ENCODE measurements around the gene PRLHR. TPM values are rescaled to one million over a fixed set of nuclear protein-coding genes. Genes with fewer than 3 reads are reported as not detected.

The PRLHR gene
- 1 to 10 TPM in 3 of 4 donors, under 1 TPM in 1; 0.90 to 2.4 (median 2.1) TPM for total RNA-seq

DNA sequence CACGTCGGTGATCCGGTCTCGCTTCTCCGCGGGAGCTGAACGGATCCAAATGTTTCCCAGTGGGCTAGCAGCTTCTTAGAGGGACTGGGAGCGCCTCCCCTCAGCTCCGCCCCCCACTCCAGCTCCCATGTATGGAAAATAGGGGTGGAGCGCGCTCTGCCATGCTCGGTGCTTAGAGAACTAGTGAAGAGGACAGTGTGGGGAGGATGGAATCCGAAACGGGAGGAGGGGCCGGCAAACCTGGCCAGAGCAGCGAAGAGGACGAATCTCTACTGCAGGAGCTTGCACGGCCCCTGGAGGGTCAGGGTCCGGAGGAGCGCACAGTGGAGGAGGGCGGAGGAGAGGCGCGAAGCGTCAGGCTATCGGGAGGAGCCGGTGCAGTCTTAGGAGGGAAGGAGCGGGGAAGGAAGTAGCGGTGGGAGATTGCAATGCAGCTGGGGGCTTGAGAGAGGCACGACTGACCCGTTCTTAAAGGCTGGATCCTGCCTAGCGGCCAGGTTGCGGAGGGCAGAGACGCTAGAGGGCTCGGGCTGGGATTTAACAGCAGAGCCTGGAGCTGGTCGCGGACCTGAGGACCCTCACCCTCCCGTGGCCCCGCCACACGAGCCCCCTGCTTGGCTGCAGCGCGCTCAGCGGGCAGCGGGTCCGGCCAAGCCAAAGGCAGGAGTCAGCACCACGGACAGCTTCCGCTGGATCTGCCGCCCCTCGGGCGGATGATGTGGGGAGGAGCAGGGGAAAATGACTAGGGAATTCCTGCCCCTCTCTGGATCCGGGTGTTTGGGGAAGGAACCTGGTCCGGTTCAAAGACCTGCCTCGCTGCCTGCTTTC is at the start of gene PRLHR:
Gene PRLHR (minus strand): TSS at position 51 of the 828 bp plus-strand sequence. CDS start 404 bp downstream, outside the sequence.
- peaks cover 0 to 11% of the 10 kb centered on the region in 2 donors for H3K27me3 ChIP-seq

DNA sequence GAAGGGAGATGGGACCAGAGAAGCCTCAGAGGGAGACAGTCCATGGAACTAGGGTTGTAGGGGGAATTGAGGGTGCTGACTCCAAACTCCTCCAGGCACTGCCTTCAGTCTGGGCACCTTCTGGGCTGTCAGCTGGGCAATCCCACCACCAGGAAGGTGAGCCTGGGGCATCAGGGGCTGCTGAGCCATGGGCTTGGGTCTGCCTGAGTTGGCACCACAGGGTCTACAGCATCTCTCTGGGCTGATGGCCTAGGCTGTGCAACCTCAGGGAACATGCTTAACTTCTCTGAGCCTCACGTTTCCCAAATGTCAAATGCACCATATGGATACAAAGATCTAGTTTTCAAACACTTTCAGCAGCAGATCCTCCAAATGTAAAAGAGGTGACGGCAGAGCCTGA is 46.8 kb upstream of the PRLHR start:
- H3K27me3 ChIP-seq = no peaks in the 10 kb centered on the region
- no peaks in the 10 kb centered on the region for H3K9me3 ChIP-seq
- H3K27ac ChIP-seq = no peak overlapping the region
- intact Hi-C loops (cut with DNase I; ENCODE audit: low total_unique reads) = no loop called here
- DNase-seq = no peak
- TF ChIP-seq, protein P1, sequence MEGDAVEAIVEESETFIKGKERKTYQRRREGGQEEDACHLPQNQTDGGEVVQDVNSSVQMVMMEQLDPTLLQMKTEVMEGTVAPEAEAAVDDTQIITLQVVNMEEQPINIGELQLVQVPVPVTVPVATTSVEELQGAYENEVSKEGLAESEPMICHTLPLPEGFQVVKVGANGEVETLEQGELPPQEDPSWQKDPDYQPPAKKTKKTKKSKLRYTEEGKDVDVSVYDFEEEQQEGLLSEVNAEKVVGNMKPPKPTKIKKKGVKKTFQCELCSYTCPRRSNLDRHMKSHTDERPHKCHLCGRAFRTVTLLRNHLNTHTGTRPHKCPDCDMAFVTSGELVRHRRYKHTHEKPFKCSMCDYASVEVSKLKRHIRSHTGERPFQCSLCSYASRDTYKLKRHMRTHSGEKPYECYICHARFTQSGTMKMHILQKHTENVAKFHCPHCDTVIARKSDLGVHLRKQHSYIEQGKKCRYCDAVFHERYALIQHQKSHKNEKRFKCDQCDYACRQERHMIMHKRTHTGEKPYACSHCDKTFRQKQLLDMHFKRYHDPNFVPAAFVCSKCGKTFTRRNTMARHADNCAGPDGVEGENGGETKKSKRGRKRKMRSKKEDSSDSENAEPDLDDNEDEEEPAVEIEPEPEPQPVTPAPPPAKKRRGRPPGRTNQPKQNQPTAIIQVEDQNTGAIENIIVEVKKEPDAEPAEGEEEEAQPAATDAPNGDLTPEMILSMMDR (IDR thresholded peaks at IDR 0.05) = no peak
- H3K36me3 ChIP-seq = no peaks in the 10 kb centered on the region
- no peak overlapping the region for H3K4me3 ChIP-seq
- H3K4me1 ChIP-seq = no peaks in the 10 kb centered on the region

More for the DNA sequence above, at the start of gene PRLHR:
- Histone ChIP-seq H3K9me3 (no peaks in the 10 kb centered on the region), H3K27ac (no peak within 1 kb of the TSS), H3K4me1 (peaks cover 0 to 7% of the 10 kb centered on the region in 2 donors), H3K36me3 (no peaks in the 10 kb centered on the region), H3K4me3 (peak within 1 kb of the TSS in 1 of 2 donors; percentile 6)
- TF ChIP-seq, protein P1 (IDR thresholded peaks at IDR 0.05) = no peak
- no peak for TF ChIP-seq POLR2A (IDR thresholded peaks at IDR 0.05)
- intact Hi-C loops (cut with DNase I; ENCODE audit: low total_unique reads) = no loop called here
- DNase-seq = peak; percentile 42 to 51

DNA sequence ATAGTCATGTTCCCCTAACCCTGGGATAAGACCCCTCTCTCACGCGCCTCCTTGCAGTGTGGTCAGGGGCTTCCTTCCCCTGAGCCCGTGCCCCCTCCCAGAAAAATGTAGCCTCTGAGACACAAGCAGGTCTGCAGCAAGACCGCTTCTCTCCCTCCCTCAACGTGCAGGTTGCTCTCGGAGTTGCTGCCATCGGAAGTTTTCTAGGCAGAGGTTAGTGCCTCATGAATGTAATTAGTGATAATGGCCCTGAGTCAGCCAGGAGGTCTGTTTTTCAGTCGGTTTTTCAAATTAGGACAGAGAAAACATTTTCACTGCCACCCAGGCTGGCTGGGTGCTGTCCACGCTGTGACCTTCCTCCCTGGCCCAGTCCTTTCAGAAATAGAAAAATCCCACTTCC is 43.2 kb upstream of the PRLHR start:
- Histone ChIP-seq H3K4me1 (no peaks in the 10 kb centered on the region), H3K36me3 (no peaks in the 10 kb centered on the region), H3K9me3 (no peaks in the 10 kb centered on the region), H3K27me3 (no peaks in the 10 kb centered on the region), H3K4me3 (no peak overlapping the region), H3K27ac (peak overlapping the region in 1 of 2 donors; percentile 19)
- no peak for TF ChIP-seq POLR2A (IDR thresholded peaks at IDR 0.05)
- TF ChIP-seq, protein P1 (IDR thresholded peaks at IDR 0.05) = no peak
- DNase-seq = no peak
- intact Hi-C loops (cut with DNase I; ENCODE audit: low total_unique reads) = no loop called here

DNA sequence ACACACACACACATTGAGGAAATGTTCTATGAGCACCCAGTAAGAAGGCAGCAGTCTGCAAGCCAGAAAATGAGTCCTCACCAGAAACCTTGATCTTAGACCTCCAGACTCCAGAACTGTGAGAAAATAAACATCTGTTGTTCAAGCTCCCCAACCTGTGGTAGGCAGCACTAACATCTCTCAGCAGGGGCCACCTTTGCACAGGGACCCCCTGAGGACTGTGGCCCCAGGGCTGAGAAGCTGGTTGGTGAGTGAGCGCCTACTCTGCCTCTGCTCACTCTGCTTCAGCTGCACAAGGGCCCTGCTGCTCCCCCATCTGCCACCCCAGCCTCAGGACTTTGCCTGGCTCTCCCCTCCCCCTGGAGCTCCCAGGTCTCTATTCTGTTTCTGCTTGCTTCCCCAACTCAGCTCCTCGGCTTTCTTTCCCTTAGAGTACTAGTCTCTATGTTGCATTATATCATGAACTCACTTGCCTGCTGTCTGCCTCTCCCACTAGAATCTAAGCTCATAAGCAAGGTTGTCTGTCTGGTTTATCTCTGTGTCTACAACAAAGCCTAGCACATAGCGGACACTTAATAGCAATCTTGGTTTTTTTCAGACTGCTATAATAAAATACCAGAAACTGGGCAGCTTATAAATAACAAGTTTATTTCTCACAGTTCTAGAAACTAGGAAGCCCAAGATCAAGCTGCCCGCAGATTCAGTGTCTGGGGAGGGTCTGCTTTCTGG is 40.4 kb upstream of the PRLHR start:
- TF ChIP-seq, protein P1 (IDR thresholded peaks at IDR 0.05) = no peak
- TF ChIP-seq POLR2A (IDR thresholded peaks at IDR 0.05) = no peak
- H3K27ac ChIP-seq = peak overlapping the region; percentile 86 to 87

DNA sequence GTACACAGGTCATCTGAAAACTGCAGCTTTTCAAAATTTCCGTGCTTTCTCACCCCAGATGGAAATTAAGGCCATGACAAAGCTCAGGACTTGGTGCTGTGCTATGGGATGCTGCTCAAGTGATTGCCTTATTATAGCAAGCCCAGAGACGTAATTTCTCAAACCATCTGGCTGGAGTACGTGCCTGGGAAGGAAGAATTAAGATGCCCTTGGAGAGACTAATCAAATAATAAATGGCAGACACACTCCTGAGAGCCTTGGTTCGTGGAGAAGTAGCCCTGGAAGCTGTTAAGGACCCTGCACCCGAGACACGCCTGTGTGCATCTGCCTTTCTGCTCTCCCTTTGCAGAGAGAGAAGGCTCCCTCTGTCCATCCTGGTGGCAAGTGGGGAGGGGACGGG is 38.3 kb upstream of the PRLHR start:
- TF ChIP-seq POLR2A (IDR thresholded peaks at IDR 0.05) = no peak
- TF ChIP-seq, protein P1 (IDR thresholded peaks at IDR 0.05) = no peak
- Histone ChIP-seq H3K27ac (no peak overlapping the region), H3K9me3 (no peaks in the 10 kb centered on the region), H3K36me3 (no peaks in the 10 kb centered on the region), H3K27me3 (no peaks in the 10 kb centered on the region), H3K4me1 (peaks cover 7 to 11% of the 10 kb centered on the region in 2 donors), H3K4me3 (no peak overlapping the region)
- no peak for DNase-seq
- intact Hi-C loops (cut with DNase I; ENCODE audit: low total_unique reads) = no loop called here

More for the DNA sequence above, 40.4 kb upstream of the PRLHR start:
- Histone ChIP-seq H3K4me1 (no peaks in the 10 kb centered on the region), H3K9me3 (no peaks in the 10 kb centered on the region), H3K27me3 (no peaks in the 10 kb centered on the region), H3K36me3 (no peaks in the 10 kb centered on the region), H3K4me3 (no peak overlapping the region)
- intact Hi-C loops (cut with DNase I; ENCODE audit: low total_unique reads) = no loop called here
- no peak for DNase-seq

Measured in uterus (tissue), 4 donors.